HG03064 (cell line): ENCODE measurements around the gene PLEKHN1.

ENCODE experiments used
- ATAC-seq: cut with Tn5 transposase; IDR thresholded peaks from one replicate; pipeline ENCODE4 v1.9.1; 2021; ENCODE audit warnings: low read depth; ENCODE audit not compliant: unreplicated experiment

PLEKHN1 gene

DNA sequence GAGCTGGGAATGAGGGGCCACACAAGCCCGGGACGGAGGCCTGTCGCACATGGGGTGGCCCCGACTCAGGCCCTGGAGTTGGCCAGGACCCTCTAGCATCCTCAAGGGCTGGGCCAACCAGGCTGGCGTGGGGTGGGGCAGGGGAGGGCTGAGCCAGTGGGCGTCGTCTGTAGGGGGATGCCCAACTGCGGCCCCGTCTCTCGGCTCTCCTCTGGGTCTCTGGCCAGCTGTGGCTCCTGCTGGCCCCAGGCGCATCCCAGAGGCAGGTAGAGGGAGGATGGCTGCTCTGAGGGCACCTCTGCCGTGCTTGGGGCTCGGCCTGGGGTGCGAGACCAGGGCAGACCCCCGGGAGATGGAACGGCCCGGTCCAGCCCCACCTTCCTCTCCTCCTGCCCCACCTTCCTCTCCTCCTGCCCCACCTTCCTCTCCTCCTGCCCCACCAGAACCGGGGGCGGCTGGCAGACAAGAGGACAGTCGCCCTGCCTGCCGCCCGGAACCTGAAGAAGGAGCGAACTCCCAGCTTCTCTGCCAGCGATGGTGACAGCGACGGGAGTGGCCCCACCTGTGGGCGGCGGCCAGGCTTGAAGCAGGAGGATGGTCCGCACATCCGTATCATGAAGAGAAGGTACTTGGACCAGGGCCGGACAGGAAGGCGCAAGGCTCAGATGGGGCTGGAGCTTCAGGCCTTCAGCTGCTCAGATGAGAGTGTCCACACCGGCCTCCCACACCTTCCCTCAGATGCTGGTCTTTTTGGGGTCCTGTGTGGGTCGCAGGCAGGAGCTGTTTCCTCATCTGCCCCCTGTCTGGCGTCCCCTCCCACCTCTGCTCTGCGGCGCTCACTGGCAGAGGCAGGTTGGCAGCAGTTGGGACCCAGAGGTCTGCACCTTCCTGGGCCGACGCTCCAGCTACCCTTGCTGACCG, 36.3 kb upstream of the PLEKHN1 start:
- ATAC-seq: no peak

DNA sequence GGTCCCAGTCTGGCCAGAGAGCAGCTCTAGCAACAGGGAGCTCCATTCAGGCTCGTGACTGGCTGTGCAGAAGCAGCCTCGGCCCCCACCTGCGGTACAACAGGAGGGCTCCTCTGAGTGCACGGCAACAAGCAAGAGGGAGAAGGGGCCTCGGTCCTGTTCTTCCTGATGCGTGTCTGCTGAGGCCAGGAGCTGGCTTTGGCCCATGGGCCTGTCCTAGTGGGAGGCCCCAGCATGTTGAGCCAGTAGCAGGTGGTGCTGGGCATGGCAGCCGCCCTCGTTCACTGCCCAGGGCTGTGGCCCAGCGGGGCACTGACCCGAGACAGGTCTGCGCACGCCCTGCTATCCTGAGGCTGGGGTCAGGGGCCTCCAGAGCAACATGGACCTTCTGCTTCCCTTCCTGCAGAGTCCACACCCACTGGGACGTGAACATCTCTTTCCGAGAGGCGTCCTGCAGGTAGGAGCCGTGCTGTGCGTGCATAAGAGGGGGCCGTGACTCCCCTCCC, 35.6 kb upstream of the PLEKHN1 start:
- ATAC-seq: no peak

DNA sequence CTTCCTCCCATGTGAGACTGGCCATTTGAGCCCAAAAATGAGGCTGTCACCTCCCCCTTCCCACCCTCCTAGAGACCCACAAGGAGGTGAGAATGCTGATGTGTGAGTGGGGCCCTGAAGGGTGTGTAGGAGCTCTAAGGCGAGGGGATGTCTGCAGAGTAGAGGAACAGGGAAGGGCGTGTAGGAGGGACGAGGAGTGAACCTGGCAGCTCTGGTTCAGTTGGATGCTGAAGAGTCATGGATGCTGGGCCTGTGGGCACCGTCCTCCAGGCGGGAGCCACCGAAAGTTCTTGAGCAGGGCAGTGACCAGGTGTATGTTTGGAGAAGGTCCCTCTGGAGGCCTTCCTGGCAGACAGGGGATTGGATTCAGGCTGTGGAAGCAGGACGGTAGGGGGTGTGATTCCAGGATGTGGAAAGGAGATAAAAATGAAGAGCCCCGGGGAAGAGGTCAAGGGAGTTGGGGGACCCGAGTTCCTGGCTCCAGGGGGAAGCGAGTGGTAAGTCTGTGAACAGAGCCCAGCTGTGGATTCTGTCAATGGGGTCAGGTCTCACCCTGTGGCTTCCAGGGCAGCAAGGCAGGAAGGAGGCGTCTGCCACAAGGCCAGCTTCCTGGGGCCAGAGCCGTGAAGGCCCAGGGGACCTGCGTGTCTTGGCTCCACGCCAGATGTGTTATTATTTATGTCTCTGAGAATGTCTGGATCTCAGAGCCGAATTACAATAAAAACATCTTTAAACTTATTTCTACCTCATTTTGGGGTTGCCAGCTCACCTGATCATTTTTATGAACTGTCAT, 34.7 kb upstream of the PLEKHN1 start:
- no peak for ATAC-seq

DNA sequence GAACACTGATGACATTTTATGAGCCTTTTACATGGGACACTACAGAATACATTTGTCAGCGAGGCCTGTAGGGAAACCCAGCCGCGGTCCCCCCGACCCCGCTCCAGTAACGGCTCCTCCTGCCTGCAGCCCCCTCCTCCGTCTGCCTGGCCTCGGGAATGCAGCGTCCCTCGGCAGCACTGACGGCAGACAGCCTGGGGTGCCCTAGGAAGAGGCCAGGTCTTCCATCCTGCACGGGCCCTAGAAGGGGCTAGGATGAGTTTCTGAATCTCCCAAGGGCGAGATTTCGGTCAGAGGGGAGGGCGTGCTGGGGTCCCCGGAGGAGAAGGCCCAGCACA, 34.1 kb upstream of the PLEKHN1 start:
- no peak for ATAC-seq

DNA sequence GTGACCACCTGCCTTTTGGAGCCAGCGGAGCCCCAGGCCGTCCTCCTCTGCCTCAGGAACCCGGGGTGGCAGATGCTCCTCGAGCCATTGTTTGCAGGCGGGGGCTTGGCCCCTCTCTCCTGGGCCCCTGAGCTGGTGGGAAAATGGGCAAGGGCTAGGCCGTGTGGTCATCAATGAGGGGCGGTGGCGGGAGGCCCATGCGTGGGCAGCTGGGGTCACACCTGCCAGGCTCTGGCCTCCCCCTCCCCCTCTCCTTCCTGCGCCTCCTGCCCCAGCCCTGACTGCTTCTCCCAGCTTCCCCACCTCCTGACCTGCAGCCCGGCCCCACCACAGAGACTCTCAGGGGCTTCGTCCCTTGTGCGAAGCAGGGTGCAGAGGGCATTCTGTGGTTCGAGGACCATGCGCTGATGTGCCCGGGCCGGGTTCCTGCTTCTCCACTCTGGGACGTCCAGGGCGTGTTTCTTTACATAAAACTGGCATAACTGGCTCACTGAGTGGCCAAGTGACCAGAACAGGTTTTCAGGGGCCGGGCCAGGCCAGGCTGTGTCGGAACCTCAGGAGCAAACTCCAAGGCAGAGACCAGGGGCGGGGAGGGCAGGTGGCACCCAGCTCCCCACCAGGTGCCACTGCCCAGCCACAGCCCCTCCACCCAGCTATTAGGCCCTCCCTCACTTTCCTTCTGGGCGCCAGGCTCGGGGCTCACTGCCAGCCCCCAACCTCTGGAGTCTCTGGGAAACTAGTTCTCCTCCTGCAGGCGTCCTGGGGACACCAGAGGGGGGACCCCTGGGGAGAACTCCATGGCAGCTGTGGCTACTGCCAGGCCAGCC, 33.3 kb upstream of the PLEKHN1 start:
- ATAC-seq: no peak

DNA sequence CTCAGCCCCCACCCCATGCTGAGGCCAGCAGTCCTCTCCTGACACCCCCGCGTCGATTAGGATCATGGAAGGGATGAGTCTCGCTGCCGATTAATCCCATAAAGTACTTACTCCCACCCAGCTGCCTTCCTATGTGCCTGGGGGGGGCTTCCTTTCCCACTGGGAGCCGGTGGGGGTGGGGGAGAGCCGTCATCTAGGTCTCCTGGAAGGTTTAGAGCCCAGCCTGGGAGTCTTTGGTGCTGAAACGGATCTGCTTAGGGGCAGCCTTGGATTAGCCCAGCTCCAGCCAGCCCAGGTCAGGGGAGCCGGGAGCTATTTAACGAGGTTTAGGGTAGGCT, 32.7 kb upstream of the PLEKHN1 start:
- ATAC-seq: no peak

DNA sequence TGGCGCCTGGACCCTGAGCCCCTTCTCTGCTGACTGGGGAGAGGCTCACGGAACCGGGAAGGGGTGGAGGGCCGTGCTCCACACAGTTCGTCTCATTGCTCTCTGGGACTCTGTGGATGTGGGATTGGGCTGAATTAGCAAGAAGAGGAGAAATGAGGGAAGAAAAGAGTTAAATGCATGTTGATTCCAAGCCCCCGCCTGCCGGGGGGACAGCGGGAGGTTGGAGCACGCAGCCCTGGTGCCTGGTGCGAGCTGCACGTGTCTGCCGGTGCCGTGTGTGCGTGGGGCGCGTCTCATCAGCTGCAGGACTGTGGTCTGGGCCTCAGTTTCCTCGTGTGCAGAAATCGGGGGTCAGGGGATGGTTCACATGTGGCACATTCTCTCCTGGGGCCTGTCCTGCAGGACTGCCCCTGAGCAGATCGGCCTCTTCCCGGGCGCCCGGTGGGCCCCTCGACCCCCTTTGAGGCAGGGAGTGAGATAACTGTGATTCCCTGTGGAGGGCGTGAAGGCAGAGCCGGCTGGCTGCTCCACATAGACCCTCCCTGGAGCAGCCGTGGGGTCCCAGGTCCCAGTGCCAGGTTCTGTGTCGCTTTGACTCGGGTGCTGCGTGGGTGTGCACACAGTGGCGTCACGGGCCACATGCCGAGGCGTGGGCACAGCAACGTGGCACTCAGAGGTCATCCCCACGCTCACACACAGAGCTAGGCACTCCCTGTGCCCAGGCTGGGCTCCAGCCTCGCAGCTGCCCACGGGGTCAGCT, 31.1 kb upstream of the PLEKHN1 start:
- ATAC-seq: no peak

DNA sequence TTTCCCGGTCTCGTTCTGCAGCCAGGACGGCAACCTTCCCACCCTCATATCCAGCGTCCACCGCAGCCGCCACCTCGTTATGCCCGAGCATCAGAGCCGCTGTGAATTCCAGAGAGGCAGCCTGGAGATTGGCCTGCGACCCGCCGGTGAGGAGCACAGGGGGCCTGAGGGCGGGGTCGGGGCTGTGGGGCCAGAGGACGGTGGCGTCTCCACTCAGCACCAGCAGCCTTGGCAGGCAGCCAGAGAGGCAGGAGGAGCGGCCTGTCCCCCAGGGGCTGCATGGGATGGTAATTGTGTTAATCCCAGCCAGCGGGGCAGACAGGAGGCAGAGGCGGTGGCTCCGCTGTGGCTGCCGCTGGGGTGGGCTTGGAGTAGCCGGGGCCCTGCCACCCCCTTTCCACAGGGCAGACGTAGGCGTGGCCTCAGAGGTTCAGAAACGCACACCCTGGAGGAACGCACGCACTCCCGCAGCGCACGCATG, 30.5 kb upstream of the PLEKHN1 start:
- ATAC-seq: no peak

DNA sequence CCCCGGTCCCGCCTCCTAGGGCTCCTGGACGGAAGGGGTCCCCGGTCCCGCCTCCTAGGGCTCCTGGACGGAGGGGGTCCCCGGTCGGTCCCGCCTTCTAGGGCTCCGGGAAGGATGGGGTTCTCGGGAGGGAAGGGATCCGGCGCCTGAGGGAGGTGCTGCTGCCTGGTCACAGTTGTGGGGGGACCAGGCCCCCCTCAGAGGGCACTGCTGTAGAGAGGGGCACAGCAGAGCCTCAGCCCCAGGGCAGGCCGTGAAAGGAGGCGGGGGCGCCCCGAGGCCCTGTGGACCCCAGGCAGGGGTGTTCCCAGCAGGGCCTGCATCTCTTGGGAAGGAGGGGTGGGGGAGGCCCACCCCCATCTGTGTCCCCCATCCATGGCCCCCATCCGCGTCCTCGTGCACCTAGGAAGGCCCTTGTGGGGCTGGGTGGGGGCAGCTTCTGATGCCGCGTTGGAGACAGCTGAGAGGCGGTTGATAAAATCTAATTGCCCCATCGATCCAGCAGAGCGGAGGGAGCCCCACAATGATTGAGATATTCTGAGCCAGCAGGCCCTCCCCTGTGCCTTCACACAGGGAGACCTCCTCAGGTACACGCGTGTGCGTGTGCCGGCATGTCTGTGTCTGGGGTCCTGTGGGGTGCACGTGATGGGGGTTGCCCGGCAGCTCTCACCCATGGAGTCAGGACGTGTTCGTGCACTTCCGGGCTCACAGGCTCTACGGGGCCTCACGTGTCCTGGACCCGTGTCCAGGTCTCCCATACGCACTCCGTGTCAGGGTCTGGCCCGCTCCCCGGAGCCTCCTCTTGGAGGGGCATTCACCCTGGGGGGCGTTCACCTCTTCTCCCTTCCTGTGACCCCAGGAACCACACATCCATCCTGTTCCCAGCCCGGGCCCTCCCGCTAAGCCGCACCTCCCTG, 29.7 kb upstream of the PLEKHN1 start:
- no peak for ATAC-seq

DNA sequence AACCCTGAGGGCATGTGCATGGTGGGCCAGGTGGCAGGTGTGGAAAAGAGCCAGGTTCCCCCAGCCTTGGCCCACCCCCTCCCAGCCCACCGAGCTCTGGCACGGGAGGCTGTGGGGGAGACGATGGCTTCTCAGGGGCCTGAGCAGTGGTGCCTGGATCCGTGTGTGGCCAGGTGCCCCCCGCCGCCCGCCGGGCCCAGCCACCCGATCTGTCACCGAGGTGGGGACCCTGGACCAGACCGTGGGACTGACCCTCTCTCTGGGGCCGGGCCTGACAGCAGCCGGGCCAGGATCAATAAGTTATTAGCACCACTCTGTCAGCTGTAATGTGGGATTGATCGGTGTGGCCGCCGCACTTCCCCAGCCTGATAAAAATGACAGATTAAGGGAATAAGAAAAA, 28.8 kb upstream of the PLEKHN1 start:
- ATAC-seq: no peak

DNA sequence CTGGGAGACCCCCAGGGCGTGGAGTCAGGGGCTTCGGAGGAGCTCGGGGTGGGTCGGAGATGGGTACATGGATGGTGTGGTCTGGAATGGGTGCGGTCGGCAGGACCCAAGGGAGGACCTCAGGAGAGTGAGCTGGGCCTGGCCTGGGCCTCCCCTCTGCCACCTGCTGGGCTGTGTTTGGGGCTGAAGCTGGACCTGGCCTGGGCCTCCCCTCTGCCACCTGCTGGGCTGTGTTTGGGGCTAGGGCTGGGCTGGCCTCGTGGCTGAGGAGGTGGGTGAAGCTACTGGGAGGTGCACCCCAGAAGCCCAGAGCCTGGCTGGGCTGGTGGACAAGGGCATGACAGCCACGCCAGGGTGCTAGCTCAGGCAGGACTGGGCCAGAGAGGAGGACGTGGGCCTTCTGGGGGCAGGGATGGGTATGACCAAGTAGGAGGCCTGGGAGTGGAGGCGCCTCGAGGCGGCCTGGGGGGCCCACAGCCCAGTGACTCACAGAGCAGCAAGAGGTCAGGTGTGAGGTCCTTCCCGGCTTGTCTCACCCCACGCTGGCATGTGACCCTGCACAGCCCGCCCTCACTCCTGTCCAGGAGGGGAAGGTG, 28.1 kb upstream of the PLEKHN1 start:
- ATAC-seq: no peak

DNA sequence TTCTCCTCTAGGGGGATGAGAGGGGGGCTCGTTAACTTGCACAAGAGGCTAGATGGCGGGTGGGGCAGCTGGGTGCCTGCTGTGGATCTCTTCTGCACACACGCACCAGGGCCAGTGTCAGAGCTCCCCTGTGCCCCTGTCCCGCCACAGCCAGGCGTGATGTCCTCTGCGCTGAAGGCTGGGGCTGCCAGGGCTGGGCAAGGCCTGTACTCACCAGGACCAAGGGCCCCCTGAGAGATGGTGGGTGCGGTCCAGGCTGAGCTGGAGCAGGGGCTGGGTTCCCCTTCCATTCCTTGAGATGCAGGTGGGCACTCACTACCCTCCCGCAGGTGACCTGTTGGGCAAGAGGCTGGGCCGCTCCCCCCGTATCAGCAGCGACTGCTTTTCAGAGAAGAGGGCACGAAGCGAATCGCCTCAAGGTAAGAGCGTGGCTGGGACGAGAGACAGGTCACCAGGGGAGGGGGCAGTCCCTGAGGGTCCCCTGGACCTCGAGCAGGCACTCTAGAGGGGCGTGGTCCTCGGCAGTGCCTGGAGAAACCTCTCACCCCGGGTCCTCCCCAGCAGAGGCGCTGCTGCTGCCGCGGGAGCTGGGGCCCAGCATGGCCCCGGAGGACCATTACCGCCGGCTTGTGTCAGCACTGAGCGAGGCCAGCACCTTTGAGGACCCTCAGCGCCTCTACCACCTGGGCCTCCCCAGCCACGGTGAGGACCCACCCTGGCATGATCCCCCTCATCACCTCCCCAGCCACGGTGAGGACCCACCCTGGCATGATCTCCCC, 27.4 kb upstream of the PLEKHN1 start:
- ATAC-seq: no peak

DNA sequence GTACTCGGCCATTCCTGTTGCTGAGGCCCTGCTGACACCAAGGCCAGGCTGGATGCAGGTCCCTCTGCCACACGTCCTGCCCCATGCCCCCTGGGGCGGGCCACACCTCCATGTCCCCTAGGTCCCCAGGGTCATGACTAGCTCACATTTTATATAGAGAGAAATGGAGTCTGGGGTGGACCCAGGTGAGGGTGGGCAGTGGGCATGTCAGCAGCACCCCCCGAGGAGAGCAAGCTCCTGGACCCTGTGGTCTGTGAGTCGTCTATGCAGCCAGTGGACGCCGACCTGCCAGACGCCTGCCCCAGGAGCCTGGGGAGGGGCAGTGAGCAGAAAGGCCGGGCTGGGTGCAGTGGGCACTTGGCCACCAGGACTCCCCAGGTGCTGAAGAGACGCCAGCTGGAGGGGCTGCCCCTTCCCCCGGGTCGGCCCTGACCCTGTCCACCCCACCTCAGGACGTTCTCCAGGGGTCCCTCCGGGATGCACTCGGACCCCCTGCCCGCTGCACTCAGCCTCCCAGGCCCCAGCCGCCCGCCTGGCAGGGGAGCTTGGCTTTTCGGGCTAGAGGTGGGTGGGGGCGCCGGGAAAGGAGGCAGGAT, 26.7 kb upstream of the PLEKHN1 start:
- ATAC-seq: no peak

DNA sequence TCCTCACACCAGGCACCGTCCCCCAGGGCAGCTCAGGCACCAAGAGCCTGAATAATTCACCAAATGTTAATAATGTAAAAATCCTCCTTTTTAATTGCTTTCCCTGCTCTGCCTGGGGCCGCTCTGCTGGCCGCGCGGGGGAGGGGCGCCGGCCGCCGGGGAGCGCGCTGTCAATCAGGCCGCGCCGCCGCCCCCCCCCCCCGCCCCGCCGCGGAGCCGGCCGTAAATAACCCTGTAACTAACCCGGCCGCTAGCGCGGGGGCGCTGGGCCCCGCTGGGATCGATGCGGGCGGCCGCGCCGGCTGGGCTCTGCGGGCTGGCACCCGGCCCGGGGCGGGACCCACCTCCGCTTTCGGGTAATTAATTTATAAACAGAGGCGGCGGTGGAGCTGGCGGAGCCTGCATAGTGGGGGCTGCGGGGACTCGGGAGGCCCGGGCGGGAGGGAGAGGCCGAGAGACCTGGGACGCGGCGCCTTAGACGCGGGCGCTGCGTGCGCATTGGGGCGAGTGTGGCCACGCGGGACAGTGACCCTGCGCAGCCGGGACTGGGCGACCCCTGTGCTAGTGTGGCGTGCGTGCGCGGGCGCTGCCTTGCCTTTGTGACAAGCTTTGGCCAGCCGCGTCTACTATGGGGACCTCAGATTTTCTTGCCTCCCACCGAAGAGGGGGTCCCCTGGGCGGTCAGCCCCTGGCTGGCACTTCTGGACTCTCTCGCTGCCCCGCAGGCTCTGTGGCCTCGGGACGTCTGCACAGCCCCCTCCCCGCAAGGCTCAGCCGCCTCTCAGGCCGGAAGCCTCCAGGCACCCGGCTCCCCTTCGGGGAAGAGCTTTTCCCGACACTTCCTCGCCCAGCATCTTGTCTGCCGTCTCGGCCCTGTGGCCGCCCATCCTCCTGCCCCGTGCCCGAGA, 25.9 kb upstream of the PLEKHN1 start:
- ATAC-seq: no peak

DNA sequence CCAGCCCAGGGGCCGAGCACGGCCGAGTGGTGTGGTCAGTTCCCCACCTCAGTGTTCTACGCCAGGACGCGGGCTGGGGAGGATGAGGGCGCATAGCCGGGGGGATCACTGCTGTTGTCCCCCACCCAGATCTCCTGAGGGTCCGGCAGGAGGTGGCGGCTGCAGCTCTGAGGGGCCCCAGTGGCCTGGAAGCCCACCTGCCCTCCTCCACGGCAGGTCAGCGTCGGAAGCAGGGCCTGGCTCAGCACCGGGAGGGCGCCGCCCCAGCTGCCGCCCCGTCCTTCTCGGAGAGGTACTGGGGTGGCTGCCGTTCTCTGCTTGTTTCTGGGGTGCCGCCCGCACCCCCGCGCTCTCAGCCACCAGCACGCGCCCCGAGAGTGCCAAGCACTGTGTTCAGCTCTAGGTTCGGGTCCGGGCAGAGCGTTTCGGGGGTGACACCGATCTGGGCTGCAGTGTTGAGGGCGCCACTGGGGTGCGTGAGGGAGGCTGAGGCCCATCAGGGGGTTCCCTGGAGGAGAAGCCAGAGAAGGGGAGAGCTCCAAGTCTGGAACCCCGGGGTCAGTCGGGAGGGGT, 25.2 kb upstream of the PLEKHN1 start:
- ATAC-seq: no peak
